Measurements from ENCODE around the gene SPATA13.

- TF ChIP-seq POLR2AphosphoS5 (IDR thresholded peaks at IDR 0.05) (no peak), POLR2A (IDR thresholded peaks at IDR 0.05) (no peak)
- TF ChIP-seq, protein P1, sequence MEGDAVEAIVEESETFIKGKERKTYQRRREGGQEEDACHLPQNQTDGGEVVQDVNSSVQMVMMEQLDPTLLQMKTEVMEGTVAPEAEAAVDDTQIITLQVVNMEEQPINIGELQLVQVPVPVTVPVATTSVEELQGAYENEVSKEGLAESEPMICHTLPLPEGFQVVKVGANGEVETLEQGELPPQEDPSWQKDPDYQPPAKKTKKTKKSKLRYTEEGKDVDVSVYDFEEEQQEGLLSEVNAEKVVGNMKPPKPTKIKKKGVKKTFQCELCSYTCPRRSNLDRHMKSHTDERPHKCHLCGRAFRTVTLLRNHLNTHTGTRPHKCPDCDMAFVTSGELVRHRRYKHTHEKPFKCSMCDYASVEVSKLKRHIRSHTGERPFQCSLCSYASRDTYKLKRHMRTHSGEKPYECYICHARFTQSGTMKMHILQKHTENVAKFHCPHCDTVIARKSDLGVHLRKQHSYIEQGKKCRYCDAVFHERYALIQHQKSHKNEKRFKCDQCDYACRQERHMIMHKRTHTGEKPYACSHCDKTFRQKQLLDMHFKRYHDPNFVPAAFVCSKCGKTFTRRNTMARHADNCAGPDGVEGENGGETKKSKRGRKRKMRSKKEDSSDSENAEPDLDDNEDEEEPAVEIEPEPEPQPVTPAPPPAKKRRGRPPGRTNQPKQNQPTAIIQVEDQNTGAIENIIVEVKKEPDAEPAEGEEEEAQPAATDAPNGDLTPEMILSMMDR (IDR thresholded peaks at IDR 0.05) = no peak
Observed at GRCh38 chr13:24351423-24351822, 190.9 kb downstream of the SPATA13 start.
